Body of pancreas (tissue), 4 donors: ENCODE results near the gene HDAC3.

ENCODE experiments used
- CTCF ChIP-seq, 7 experiments: fragments of 450-650 bp in 4 of 7; fragments of 200-600 bp in 3 of 7; sonication (generic) in 3 of 7; IDR thresholded peaks; one replicate each; pipeline ENCODE4 v1.5.1; 2016 to 2019; ENCODE audit warnings: antibody characterized with exemption in 7 of 7
- POLR2A ChIP-seq, 3 donors: fragments of 450-650 bp; IDR thresholded peaks; one replicate each; pipeline ENCODE4 v1.6.1; 2016; ENCODE audit warnings: antibody characterized with exemption in 3 of 3, mild to moderate bottlenecking in 2 of 3

- TF ChIP-seq CTCF (IDR thresholded peaks at IDR 0.05) (no peak), POLR2A (IDR thresholded peaks at IDR 0.05) (no peak)
These were observed 19.7 kb upstream of the HDAC3 start for GRCh38 chr5:141656396-141656795.
